ENCODE measurements around the gene CITED4.

DNA sequence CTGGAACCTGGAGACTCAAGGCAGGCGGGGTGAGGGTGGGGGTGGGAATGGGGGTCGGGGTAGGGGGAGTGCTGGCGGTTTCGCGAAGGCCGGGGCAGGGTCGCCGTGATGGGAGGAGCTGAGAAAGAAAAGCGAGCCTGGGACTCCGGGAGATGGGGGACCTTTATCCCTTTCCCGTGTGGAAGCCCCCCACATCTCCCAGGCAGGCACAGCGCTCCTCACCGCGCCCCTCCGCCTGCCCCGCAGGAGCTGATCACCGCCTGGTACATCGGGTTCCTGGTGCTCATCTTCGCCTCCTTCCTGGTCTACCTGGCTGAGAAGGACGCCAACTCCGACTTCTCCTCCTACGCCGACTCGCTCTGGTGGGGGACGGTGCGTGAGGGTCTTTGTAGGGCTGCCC lies 43.1 kb downstream of the CITED4 start:
- no peak for TF ChIP-seq RBFOX2 (IDR thresholded peaks at IDR 0.05; ENCODE audit: low read depth, low read length)
- no peak for TF ChIP-seq NFXL1 (CRISPR knock-in tag; IDR thresholded peaks at IDR 0.05)
- no peak for TF ChIP-seq FOXM1 (IDR thresholded peaks at IDR 0.05; ENCODE audit: low read depth)
- TF ChIP-seq FOXM1 (CRISPR knock-in tag; IDR thresholded peaks at IDR 0.05; ENCODE audit: low read depth) = no peak
- TF ChIP-seq, protein P1, sequence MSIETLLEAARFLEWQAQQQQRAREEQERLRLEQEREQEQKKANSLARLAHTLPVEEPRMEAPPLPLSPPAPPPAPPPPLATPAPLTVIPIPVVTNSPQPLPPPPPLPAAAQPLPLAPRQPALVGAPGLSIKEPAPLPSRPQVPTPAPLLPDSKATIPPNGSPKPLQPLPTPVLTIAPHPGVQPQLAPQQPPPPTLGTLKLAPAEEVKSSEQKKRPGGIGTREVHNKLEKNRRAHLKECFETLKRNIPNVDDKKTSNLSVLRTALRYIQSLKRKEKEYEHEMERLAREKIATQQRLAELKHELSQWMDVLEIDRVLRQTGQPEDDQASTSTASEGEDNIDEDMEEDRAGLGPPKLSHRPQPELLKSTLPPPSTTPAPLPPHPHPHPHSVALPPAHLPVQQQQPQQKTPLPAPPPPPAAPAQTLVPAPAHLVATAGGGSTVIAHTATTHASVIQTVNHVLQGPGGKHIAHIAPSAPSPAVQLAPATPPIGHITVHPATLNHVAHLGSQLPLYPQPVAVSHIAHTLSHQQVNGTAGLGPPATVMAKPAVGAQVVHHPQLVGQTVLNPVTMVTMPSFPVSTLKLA (conservative IDR thresholded peaks at IDR 0.05) = no peak
- no peak for TF ChIP-seq POLR2A (conservative IDR thresholded peaks at IDR 0.05)
- TF ChIP-seq, protein P2, sequence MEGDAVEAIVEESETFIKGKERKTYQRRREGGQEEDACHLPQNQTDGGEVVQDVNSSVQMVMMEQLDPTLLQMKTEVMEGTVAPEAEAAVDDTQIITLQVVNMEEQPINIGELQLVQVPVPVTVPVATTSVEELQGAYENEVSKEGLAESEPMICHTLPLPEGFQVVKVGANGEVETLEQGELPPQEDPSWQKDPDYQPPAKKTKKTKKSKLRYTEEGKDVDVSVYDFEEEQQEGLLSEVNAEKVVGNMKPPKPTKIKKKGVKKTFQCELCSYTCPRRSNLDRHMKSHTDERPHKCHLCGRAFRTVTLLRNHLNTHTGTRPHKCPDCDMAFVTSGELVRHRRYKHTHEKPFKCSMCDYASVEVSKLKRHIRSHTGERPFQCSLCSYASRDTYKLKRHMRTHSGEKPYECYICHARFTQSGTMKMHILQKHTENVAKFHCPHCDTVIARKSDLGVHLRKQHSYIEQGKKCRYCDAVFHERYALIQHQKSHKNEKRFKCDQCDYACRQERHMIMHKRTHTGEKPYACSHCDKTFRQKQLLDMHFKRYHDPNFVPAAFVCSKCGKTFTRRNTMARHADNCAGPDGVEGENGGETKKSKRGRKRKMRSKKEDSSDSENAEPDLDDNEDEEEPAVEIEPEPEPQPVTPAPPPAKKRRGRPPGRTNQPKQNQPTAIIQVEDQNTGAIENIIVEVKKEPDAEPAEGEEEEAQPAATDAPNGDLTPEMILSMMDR (IDR thresholded peaks at IDR 0.05 in 2 of 3, conservative IDR thresholded peaks at IDR 0.05 in 1 of 3; ENCODE audit: insufficient read depth in 2 of 3, low read depth in 1 of 3, low read length in 3 of 3) = no peak
- TF ChIP-seq TBL1XR1 (IDR thresholded peaks at IDR 0.05; ENCODE audit: low read length in 2 of 2) = no peak
- no peak for TF ChIP-seq NBN (IDR thresholded peaks at IDR 0.05; ENCODE audit: low read depth)
- TF ChIP-seq YY1 (IDR thresholded peaks at IDR 0.05; ENCODE audit: borderline replicate concordance in 1 of 3, control insufficient read depth in 1 of 3, extremely low read depth in 1 of 3, insufficient read depth in 3 of 3, insufficient read length in 1 of 3, insufficient replicate concordance in 2 of 3, low read depth in 1 of 3, low read length in 2 of 3) = no peak
- no peak for TF ChIP-seq ZNF431 (CRISPR knock-in tag; IDR thresholded peaks at IDR 0.05)
- no peak for TF ChIP-seq EP300 (IDR thresholded peaks at IDR 0.05; ENCODE audit: low read length)
- TF ChIP-seq, protein P3, sequence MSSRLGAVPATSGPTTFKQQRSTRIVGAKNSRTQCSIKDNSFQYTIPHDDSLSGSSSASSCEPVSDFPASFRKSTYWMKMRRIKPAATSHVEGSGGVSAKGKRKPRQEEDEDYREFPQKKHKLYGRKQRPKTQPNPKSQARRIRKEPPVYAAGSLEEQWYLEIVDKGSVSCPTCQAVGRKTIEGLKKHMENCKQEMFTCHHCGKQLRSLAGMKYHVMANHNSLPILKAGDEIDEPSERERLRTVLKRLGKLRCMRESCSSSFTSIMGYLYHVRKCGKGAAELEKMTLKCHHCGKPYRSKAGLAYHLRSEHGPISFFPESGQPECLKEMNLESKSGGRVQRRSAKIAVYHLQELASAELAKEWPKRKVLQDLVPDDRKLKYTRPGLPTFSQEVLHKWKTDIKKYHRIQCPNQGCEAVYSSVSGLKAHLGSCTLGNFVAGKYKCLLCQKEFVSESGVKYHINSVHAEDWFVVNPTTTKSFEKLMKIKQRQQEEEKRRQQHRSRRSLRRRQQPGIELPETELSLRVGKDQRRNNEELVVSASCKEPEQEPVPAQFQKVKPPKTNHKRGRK (tag; IDR thresholded peaks at IDR 0.05) = no peak
- TF ChIP-seq, protein P4, sequence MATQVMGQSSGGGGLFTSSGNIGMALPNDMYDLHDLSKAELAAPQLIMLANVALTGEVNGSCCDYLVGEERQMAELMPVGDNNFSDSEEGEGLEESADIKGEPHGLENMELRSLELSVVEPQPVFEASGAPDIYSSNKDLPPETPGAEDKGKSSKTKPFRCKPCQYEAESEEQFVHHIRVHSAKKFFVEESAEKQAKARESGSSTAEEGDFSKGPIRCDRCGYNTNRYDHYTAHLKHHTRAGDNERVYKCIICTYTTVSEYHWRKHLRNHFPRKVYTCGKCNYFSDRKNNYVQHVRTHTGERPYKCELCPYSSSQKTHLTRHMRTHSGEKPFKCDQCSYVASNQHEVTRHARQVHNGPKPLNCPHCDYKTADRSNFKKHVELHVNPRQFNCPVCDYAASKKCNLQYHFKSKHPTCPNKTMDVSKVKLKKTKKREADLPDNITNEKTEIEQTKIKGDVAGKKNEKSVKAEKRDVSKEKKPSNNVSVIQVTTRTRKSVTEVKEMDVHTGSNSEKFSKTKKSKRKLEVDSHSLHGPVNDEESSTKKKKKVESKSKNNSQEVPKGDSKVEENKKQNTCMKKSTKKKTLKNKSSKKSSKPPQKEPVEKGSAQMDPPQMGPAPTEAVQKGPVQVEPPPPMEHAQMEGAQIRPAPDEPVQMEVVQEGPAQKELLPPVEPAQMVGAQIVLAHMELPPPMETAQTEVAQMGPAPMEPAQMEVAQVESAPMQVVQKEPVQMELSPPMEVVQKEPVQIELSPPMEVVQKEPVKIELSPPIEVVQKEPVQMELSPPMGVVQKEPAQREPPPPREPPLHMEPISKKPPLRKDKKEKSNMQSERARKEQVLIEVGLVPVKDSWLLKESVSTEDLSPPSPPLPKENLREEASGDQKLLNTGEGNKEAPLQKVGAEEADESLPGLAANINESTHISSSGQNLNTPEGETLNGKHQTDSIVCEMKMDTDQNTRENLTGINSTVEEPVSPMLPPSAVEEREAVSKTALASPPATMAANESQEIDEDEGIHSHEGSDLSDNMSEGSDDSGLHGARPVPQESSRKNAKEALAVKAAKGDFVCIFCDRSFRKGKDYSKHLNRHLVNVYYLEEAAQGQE (IDR thresholded peaks at IDR 0.05; ENCODE audit: borderline replicate concordance) = no peak
- TF ChIP-seq, protein P4 (CRISPR knock-in tag; IDR thresholded peaks at IDR 0.05; ENCODE audit: low read depth) = no peak

Data from K562 (cell line).